ENCODE data around the gene SHF. TPM values are rescaled to one million over a fixed set of nuclear protein-coding genes. Genes with fewer than 3 reads are reported as not detected.

SHF gene
- total and polyA plus RNA-seq, 2 of the 8 experiments (the other 6 are each of a cell fraction or from before 2014, with no cell fraction given), result 13.1 to 26.7 TPM

- Histone ChIP-seq H4K20me1 (replicated peaks in 1 of 2; ENCODE audit: control insufficient read depth in 1 of 2, insufficient read depth in 2 of 2, low read length in 2 of 2) (peaks cover 0 to 2% of the 10 kb centered on the region in 2 experiments), H3K23ac (ENCODE audit: insufficient read length) (no peak within 1 kb of the TSS), H3K18ac (ENCODE audit: extremely low read depth, low read length) (peak within 1 kb of the TSS; percentile 60; the same call in 1 of the 2 replicates), H2BK12ac (ENCODE audit: low read depth, low read length) (peak within 1 kb of the TSS; percentile 50; the same call in 1 of the 2 replicates), H2BK5ac (ENCODE audit: low read depth, low read length) (no peak within 1 kb of the TSS), H3K14ac (ENCODE audit: insufficient read length) (no peak within 1 kb of the TSS), H3K56ac (replicated peaks; ENCODE audit: insufficient read length, low read depth, low read length) (no peak within 1 kb of the TSS), H2AK5ac (ENCODE audit: low read depth, low read length) (no peak within 1 kb of the TSS), H3K4ac (replicated peaks; ENCODE audit: insufficient read length, low read depth, low read length) (no peak within 1 kb of the TSS), H2BK120ac (replicated peaks; ENCODE audit: low read depth, low read length) (no peak within 1 kb of the TSS), H4K5ac (ENCODE audit: insufficient read length, low read depth, low read length) (no peak within 1 kb of the TSS), H4K8ac (ENCODE audit: extremely low read depth, insufficient read depth, low read length) (peak within 1 kb of the TSS; percentile 6), H3K79me1 (ENCODE audit: low read depth, low read length) (no peaks in the 10 kb centered on the region), H3K27me3 (replicated peaks in 1 of 4; ENCODE audit: control insufficient read depth in 3 of 4, extremely low read depth in 1 of 4, insufficient read depth in 3 of 4, low read length in 3 of 4) (peaks cover 73 to 95% (median 84%) of the 10 kb centered on the region in 4 experiments), H3K36me3 (ENCODE audit: control insufficient read depth in 2 of 4, insufficient read depth in 4 of 4, low read length in 3 of 4) (no peaks in the 10 kb centered on the region), H3K4me3 (ENCODE audit: extremely low read depth in 1 of 4, insufficient read depth in 2 of 4, low read depth in 3 of 4, low read length in 4 of 4) (peak within 1 kb of the TSS; percentile 39 to 66 (median 44)), H3K4me2 (ENCODE audit: insufficient read depth in 1 of 2, low read depth in 2 of 2, low read length in 2 of 2) (peak within 1 kb of the TSS; percentile 63 to 92), H3K9ac (replicated peaks in 1 of 4; ENCODE audit: extremely low read depth in 1 of 4, low read depth in 3 of 4, low read length in 3 of 4) (no peak within 1 kb of the TSS), H2BK15ac (ENCODE audit: low read length) (no peak within 1 kb of the TSS), H3K4me1 (replicated peaks in 1 of 4; ENCODE audit: control insufficient read depth in 3 of 4, insufficient read depth in 4 of 4, low read length in 3 of 4) (peaks cover 0 to 6% (median 3%) of the 10 kb centered on the region in 4 experiments; a peak in 4 of 7 replicates), H3K23me2 (ENCODE audit: low read depth, low read length) (peaks cover 5% of the 10 kb centered on the region; the same call in 1 of the 2 replicates), H3K27ac (ENCODE audit: low read depth, low read length) (no peak within 1 kb of the TSS), H2BK20ac (ENCODE audit: low read length) (no peak within 1 kb of the TSS), H2AFZ (ENCODE audit: low read length) (peak within 1 kb of the TSS; percentile 14; the same call in 1 of the 2 replicates), H3K9me3 (ENCODE audit: insufficient read depth in 2 of 2, low read depth in 1 of 2, low read length in 1 of 2) (no peaks in the 10 kb centered on the region), H4K91ac (replicated peaks; ENCODE audit: insufficient read length, low read length) (no peak within 1 kb of the TSS), H3K79me2 (ENCODE audit: control insufficient read depth in 1 of 2, insufficient read depth in 2 of 2, low read length in 2 of 2) (no peaks in the 10 kb centered on the region)
- ChIA-PET POLR2A (ENCODE audit: partially characterized antibody) (interaction anchor here (1.1 to 1.6 kb wide), 3 partner anchors 13 to 57 kb away, joined by 3 to 6 read pairs (median 4); no protein-coding TSS in a partner anchor), CTCF (ENCODE audit: partially characterized antibody) (interaction anchor here (1.0 to 7.9 kb wide), 6 partner anchors 9 to 72 kb away, joined by 3 to 45 read pairs (median 7); partner anchors contain the start of genes DUOX2 and DUOXA2)
- TF ChIP-seq SIN3A (conservative IDR thresholded peaks at IDR 0.05 in 1 of 2, IDR thresholded peaks at IDR 0.05 in 1 of 2; ENCODE audit: low read depth in 1 of 2, low read length in 2 of 2) (0 out of 4 replicates have a peak, but pooled peaks of 1 of the 2 experiments have one; percentile 10), EZH2 (IDR thresholded peaks at IDR 0.05; ENCODE audit: low read depth, low read length, severe bottlenecking) (peak; percentile 51), FOSL1 (IDR thresholded peaks at IDR 0.05; ENCODE audit: insufficient read depth, low read depth, low read length) (no peak), SP4 (IDR thresholded peaks at IDR 0.05; ENCODE audit: low read length) (no peak), MAX (IDR thresholded peaks at IDR 0.05) (0 out of 2 replicates have a peak, but pooled peaks have one; percentile 4), RAD21 (IDR thresholded peaks at IDR 0.05 in 1 of 2, conservative IDR thresholded peaks at IDR 0.05 in 1 of 2; ENCODE audit: low read depth in 2 of 2, low read length in 2 of 2) (no peak), SUZ12 (IDR thresholded peaks at IDR 0.05; ENCODE audit: low read length) (peak; percentile 53), EGR1 (IDR thresholded peaks at IDR 0.05; ENCODE audit: borderline replicate concordance, low read depth, low read length) (0 out of 2 replicates have a peak, but pooled peaks have one; percentile 11)
- no peak for FAIRE-seq
- DNase-seq (ENCODE audit: low read depth in 1 of 2, low spot score in 2 of 2), result peak in 1 of 2 experiments; percentile 79
- WGBS, 2 experiments (ENCODE audit: extremely low coverage in 1 of 2, insufficient coverage in 1 of 2, insufficient read length in 1 of 2, insufficient replicate concordance in 2 of 2, low coverage in 1 of 2, low lambda C conversion rate in 2 of 2, missing lambda C conversion rate in 1 of 2), result 7% methylated on average over 16 of the region's 46 CpGs; no CpG with 5 or more reads in 1 of the 2 experiments
These were observed 58.1 kb downstream of the SHF start, which contains the start of the genes DUOX1 and DUOXA1 for GRCh38 chr15:45129651-45130129. Gene DUOX1, plus strand, starts transcription at chr15:45129994. Its CDS starts 1,973 bp downstream, at chr15:45131967. Gene DUOXA1, minus strand, starts transcription at chr15:45129879. Its CDS starts 6,865 bp downstream, at chr15:45123014.
